Inferior parietal cortex (tissue), 1 donor: ENCODE data around the gene RFX4.

ENCODE experiments used
- DNase-seq: peaks from one replicate; pipeline ENCODE4 v3.0.0-alpha.2; 2016; ENCODE audit errors: extremely low spot score

RFX4 gene

GRCh38 chr12:106582641-106583230 lies at the start of gene RFX4:
TSS of gene RFX4 (plus strand) at chr12:106583004. CDS start at chr12:106583321, 317 bp downstream.
- DNase-seq: no peak

GRCh38 chr12:106541201-106541600 lies 41.6 kb upstream of the RFX4 start:
- no peak for DNase-seq

GRCh38 chr12:106551410-106551809 lies 31.4 kb upstream of the RFX4 start:
- DNase-seq: no peak

- DNase-seq: no peak
These were observed 30.6 kb upstream of the RFX4 start for GRCh38 chr12:106552228-106552627.

GRCh38 chr12:106564678-106565329 lies 18.0 kb upstream of the RFX4 start:
- no peak for DNase-seq

- no peak for DNase-seq
These were observed 16.0 kb upstream of the RFX4 start for GRCh38 chr12:106566771-106567170.

GRCh38 chr12:106573239-106573638 lies 9.6 kb upstream of the RFX4 start:
- no peak for DNase-seq

- no peak for DNase-seq
These were observed 6.0 kb upstream of the RFX4 start for GRCh38 chr12:106576848-106577247.

- no peak for DNase-seq
These were observed 1.9 kb upstream of the RFX4 start for GRCh38 chr12:106580671-106581508.

- DNase-seq: no peak
These were observed 1.1 kb upstream of the RFX4 start for GRCh38 chr12:106581543-106582248.

- DNase-seq: no peak
These were observed 584 bp upstream of the RFX4 start for GRCh38 chr12:106582249-106582591.

GRCh38 chr12:106583242-106584103 lies 669 bp downstream of the RFX4 start:
- no peak for DNase-seq

- no peak for DNase-seq
These were observed 1.6 kb downstream of the RFX4 start for GRCh38 chr12:106584104-106585064.

- DNase-seq: no peak
These were observed 2.3 kb downstream of the RFX4 start for GRCh38 chr12:106585105-106585520.

GRCh38 chr12:106585521-106586277 lies 2.9 kb downstream of the RFX4 start:
- DNase-seq: no peak

GRCh38 chr12:106586278-106586802 lies 3.5 kb downstream of the RFX4 start:
- DNase-seq: no peak

GRCh38 chr12:106586803-106587684 lies 4.2 kb downstream of the RFX4 start:
- DNase-seq: no peak

- no peak for DNase-seq
These were observed 6.0 kb downstream of the RFX4 start for GRCh38 chr12:106588771-106589170.
